ENCODE data around the gene C1orf116.

Gene C1orf116

DNA sequence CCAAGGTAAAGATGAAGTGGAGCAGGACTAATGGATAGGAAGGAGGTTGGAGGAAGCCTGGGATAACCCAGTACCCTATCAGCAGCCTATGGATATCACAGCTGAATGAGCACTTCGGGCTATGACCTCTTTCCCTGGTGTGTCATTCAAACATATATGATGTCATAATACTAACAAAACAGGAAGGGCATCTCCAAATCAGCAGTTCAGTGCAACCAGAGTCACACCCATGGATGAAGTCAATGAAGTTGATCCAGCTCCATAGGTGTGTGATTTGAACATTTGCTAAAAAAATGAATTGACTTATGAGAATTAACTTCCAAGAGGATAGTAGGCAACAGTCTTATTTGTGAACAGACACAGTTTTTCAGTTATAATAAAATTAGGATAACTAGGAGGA lies 1.7 kb upstream of the C1orf116 start:
- DNase-seq: peak; percentile 43

DNA sequence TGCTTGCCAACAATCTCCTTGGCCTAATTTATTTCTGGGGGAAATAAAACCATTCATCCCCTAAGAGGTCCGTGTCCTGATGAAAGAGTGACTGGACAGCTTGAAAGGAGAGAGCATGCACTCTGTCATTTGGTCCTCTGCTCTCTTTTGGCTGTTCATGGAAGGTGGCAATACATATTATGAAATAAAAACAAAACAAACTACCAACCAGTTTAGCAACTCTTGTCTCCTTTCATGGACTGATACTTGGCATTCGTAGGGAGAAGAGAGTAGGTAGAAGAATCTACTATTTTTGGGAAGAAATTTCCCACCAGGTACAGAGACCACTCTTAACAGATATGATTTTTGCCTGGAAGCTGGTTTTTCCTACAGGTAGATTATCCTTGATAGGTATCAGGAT lies 746 bp upstream of the C1orf116 start:
- no peak for DNase-seq

DNA sequence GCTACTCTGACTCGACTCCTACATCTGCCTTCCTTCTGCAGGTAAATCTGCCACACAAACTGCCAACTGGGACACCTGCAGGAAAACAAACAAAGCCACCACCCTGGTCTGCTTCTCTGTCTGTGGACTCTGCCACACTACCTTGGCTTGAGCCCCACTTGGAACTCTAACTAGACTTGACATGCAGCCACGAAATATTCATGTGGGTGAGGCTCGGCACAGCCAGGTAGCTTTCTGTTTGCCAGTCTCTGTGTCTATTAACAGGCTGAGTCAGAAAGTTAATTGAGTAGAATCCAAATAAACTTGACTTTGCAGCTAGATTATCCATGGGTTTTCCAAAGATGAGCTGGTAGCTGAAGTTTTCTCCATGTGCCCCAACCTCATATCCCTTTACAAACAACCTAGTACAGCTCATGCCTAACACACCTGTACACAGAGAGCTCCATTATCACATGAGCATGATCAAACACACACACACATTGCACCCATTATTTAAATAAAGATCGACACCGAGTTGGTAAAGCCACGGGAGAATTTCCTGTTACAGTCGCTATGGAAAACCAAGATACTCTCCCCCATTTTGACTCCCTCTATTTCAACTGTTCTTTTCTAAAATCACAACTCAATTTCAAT lies 808 bp downstream of the C1orf116 start:
- no peak for DNase-seq

DNA sequence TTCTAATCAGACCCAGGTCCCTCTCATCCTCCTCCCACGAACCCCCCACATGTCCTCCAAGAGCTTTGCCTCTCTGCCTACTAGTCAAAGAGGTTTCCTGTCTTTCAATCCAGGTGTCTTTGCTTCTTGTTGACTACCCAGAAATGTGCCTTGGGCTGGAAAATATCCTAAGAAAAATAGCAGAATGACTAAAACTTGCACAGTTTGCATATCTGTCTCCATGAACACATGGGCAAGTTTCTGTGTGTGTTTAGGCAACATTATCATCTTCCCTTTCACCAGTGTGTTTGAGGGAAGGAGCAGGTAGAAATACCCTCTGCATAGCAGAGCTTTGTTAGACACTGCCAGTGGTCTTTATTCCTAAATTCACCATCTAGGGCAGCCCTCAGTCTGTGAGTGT lies 1.5 kb downstream of the C1orf116 start:
- DNase-seq: no peak

DNA sequence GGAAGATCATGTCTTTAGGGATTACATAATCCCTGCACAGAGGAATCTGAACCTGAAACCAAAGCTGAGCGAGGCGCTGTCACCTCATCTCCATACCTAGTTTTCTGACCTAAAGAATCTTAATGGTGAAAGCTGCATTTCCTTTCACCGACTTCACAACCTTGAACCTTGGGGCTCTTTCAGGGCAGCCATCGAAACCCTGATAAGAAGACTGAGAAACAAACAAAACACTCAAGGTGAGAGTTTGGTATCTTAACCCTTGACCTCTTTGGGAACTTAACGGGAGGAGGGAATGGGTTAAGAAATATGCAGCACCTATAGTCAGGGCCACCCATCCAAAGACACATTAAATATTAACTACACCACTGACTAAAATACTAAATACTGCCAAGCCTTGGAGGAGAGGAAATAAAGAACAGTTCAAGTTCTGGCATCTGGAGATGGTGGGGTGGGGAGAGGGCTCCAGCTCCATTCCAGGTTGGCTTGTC lies 2.0 kb downstream of the C1orf116 start:
- no peak for DNase-seq

DNA sequence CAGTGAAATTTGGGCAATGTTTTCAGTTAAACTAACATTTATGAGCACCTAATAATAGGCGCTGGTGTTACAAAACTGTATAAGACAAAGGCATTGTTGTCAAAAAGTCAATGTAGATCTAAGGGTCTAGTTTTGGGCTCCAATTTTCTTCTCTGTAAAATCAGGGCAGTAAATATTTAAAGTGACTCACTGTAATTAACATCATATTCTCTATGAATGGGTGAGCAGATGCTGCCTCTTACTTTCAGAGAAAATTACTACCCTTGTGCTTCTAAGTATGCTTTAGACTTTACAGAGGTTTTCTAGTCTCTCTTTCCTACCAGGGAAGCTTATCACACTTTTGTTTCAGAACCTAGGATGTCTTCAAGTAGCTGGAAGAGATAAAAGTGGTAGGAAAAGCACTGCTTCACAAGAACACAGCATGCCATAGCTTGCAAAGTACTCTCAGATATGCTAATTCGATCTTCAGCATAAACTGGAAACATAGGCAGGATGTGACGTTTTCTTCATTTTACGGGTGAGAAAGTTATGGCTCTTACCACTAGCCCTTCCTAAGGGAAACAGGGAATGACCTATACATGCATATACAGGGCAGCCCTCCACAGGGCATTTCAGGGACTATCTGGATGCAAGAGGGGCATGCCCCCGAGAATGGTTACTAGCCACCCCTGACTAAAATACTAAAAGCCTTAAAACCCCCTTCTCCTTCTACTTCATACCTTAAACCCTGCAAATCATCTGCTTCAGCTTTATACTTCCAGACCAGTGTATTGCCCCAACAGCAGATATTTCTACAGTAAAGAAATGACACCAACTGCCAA lies 2.6 kb downstream of the C1orf116 start:
- DNase-seq: no peak

DNA sequence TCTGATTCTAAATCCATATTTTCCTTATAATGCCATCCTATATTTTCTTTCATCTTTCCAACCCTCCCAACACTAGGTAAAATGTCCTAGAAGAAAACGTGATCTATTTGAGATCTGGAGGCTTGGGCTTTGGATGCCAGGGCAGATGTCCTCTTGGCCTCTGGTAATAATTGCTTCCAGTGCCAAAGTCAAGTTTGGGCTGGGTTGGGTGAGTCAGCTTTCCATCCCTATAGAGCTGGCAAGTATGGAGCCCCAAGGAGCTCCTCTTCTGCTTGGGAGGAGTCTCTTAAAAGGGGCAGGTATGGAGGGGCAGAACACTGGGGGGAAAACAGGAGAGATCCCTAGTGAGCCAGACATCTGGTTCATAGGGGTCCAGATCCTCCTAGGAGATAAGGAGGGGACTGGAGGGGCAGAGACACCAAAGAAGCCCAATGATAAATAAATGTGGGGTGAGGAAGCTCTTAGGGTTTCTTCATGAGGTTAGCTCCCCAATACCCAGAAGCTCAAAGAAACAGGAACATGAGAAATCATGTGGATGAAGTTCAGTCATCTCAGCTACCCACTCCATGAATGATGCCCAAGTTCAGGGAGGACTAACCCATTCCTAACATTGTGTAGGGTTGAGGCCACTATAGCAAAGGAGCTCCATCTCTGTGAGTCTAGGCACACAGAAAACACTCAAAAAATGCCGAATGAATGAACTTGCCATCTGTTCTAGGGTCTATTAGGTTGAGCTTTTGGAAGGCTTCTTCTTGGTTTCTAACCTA lies 3.5 kb downstream of the C1orf116 start:
- DNase-seq: peak; percentile 46

DNA sequence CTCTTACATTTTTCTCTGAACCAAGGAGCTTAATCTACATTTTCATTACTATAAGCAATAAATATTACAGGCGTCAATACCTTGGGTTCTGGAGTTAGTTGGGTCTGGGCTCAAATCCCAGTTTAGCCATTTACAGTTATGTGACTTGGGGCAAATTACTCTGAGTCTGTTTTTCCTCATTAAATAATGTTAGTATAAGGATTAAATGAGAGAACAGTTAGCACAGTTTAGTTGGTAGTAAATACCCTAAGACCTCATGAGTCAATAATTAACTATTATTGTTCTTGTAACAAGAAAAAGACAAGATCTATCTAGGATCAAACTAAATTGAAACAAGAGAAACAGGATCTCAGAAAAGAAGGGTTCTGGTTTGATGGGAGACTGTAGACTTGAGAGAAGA lies 4.6 kb downstream of the C1orf116 start:
- no peak for DNase-seq

DNA sequence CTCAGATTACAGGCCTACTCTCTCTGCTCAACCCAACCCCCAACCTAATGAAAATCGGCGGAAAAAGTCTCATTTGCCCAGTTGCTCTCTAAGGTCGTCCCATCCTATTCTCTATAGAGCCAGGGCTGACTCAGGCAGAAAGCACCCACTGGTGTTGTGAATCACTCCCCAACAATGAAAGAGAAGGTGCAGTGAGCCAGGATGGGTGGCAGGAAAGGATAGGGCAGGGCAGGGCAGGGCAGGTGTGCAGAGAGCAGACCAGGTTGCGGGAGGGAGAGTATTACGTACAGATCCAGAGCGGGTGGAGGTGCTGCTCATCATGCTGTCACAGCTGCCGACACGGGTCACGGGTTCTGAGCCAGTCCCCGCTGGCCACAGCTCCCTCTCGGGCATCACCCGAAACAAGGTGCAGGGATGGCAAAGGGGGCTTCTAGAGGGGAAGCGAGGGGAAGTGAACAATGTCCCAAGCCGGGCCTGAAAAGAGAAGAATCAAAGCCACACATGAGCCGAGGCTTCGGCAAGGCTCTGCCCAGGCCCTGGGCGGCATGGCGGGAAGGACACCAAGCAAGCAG lies 5.3 kb downstream of the C1orf116 start:
- DNase-seq: no peak

DNA sequence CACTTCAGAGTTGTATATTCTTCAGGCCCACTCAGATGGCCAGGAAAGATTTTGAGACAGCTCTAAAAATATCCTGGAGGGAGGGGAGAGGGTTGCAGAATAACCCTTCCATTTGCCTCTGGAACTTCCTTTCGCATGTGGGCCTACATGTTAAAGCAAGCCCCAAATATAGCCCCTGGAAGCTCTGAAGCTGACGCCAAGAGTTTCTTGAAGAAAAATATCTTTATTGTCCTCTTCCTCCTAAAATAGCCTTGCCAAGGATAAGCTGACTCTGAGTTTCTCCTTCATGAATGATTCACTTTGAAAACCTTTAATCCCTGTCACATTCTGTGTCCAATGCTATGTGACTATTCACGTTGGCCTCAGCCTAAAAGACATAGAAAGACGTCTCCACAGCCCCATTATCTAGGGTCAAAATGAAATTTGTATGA lies 6.4 kb downstream of the C1orf116 start:
- DNase-seq: no peak

DNA sequence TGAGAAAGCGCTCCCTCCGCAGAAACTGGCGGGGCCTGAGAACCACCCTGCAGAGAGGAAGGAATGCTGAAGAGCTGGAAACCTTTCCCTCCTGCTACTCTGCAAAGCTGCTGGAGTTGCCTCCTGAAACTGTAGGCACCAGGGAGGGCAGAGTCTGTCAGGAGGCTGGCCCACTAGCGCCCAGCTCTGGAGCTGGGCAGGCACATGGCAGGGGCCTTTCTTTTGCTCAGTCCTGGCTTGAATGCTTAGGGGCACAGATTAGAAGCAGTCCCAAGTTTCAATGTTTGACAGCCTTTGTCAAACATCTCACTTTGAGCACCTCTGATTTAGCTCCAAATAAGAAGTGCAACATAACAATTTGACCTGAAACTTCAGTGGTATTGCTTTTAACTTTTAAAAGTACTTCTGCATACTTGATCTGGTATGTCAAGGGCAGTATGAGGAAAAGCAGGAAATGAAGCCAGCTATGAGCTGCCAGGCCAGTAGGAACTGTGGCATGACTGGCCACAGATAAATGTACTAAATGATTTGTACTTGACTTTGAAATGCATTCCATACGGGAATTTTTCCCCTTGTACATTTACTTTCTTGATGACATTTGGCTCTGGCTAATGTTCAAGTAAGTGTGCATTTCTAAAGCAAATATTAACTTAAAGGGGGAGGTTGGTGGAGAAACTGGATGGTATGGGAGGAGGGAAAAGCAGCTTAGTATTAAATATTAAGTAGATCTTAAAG lies 7.2 kb downstream of the C1orf116 start:
- peak; percentile 54 for DNase-seq

DNA sequence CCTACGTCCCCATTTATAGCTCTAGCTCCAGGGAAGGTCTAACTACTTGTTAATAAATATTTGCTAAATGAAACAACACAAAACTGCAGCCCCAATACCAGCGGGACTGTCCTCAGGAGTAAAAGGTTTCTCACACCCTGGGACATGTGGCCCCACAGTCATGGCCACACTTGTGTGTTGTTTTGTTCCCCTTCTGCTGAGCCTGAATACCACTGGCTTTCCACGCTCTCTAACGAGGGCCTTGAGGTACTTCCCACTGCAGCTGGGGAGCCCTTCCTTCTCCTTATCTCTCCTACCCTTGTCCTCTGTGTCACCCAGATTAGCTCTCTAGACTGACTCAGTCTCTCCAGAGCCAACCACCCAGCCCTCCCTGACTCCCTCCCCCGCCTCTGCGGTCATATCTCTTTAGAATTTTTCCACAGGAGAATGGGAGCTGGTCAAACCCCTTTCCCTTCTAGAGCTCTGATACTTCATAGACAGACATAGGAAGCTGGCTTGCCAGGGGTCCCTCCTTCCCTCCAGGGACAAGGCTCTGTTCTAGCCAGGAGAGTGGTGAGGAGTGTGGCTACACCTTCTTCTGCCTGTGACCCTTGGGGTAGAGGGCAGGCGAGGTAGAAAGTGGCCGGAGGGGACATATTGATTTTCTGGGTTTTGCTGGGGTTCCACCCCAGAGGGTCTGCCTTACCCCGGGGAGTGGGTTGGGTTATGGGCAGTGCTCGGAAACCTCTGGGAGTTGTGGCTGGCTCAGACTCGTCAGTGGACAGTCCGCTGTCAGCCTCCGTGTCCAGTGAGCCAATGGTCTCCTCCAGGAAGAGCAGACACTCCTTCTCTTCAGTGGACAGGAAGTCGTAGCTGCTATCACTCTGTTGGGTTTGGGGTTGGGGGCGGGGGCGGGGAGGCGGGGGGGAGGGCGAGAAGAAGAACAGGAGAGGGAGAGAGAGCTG lies 8.1 kb downstream of the C1orf116 start:
- DNase-seq: peak; percentile 59

DNA sequence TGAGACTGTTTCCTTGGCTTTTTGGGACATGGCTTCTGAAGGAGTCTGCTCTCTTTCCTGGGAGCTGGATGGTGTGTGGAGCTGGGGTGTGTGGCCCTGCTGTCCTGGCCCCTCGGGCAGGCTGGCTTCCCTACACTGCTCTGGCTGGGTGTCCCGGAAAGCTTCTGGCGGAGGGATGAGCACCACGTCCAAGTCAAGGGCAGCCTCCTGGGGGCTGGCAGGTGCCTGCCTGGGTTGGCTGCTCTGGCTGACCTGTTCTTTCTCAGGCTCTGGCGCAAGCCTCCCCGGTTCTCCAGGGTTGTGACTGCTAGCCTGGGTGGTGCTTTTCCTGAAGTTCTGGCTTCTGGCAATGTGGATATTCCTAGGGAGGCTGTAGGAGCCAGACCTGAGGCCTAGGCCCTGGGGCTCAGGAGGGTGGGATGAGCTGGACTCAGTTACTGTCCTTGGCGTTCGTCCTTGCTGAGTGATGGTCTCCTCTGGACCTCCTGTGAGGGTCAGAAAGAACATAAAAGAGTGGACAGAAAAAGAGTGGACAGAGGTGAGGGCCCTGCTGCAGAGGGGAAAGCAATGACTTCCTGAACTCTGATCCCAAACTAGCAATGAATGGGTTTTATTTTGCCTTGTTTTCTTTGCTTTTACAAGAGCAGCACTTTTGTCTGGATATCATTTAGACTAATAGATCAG lies 9.4 kb downstream of the C1orf116 start:
- DNase-seq: no peak

DNA sequence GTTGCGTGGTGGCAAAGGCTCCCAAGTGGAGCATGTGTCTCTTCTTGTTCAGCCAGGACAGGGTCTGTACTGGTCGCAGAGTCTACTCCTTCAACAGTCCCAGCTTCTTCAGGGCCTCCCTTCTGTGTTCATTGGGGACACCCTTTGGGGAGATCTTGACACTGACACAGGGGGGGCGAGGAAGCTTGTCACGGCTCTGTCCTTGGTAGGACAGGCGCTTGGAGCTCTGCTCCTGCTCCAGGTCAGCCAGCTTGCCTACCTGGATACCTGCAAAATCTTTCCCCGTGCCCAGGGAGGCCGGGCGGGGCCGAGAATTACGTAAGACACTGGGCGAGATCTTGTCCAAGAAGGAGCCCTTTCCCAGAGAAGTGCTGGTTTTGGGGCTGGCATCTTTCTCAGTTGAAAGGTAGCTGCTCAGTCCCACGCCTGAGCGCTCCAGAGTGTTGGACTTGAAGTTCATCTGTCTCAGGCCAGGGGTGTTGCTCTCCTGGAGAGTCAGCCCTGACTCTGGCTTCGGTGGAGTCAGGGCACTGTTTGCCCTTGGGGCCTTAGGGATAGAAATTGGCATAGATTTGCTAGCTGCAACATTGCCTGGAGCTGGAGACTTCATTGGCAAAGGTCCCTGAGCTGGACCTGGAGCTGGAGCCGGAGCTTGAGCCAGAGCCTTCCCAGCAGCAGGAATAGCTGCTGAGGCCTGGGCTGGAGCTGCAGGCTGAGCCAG lies 10.5 kb downstream of the C1orf116 start:
- no peak for DNase-seq

DNA sequence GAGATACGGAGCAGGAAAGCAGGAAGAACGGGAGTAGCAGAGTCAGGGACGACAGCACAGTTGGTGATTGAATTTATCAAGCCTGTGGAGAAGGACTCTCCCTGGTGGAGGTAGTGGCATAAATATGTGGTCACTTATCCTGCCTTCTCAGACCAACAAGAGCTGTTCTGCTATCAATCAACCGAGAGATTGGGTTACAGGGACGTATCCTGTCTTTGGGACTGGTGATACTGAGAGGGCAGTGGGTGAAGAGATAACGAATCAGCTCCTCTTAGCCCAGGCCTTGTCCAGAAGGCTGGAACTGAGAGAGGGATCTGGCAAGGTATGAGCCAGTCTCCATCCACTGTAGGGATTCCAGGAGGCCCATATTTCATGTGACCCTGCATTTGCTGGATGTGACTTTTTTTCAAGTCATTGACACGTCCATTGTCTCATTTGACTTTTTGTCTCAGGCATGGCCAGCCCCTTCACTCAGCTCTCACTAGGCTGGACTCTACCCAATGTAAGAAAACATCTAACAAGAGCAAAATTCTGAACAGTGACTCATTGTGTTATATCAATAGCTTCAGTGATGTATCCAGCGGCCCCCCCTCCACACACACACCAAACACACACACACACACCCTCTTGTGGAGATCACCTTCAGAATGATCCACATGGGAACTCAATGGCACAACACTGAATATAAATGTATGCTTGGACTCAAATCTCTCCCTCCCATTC lies 11.3 kb downstream of the C1orf116 start:
- no peak for DNase-seq

DNA sequence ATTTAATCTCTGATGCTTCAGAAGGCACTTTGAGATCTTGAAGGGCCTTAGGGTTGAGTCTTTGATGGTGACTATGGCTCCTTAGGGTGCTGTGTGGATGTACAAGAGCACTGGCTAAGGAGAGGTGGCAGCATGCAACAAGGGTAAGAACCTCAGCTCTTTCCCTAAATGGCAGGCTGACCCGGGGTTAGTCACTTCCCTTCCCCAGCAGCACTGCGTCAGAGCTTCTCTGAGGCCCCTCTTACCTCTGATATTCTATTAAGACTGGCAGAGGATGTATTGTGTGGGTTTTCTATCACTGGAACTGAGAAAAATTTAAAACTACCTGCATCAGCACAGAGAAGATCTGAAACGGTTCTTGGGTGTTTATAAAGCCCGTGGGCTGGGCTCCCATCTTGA lies 11.8 kb downstream of the C1orf116 start:
- DNase-seq: peak; percentile 46

DNA sequence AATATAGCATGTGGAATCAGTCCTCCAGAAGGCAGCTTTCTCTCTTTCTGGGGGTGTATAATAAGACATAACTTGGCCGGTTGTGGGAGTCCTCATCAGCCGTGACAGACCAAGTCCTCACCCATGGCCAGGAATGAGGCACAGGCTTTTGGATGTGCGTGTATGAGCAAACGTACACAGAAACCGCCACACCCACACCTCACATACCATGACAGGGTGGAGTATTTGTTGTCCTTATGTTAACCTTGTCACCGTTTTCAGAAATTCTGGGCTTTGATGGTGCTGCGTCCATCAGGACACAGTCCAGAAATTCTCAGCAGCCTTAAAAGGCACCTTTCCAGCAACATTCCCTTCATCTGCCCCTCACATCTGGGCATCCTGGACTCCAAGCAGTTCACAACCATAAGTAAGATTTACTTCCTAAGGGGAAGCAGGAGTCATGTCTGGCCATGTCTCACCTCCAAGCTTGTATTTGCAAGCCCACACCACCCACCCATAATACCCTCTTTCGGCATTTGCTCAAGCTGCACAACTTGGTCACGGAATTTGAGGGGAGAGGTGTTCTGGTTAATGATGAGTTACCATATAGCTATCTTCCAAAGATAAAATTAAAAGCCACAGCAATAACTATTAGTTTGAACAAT lies 12.4 kb downstream of the C1orf116 start:
- no peak for DNase-seq

DNA sequence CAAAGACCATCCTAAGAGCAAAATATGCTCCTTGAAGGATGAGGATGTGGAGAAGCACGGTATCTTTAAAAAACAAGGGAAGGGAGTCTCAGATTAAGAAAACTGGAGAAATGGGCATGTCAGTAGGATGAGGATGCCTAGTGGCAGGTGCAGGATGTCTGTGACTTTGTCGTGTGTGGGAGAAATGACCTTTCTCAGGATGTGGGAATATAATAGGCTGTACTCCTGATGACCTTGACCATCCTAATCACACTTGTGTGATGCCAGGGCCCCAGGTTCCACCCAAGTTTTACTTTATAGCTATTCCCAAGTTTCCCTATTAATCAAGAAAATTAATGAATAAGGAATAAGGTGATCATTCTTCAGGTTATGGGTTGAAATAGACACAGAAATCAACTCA lies 12.9 kb downstream of the C1orf116 start:
- no peak for DNase-seq

DNA sequence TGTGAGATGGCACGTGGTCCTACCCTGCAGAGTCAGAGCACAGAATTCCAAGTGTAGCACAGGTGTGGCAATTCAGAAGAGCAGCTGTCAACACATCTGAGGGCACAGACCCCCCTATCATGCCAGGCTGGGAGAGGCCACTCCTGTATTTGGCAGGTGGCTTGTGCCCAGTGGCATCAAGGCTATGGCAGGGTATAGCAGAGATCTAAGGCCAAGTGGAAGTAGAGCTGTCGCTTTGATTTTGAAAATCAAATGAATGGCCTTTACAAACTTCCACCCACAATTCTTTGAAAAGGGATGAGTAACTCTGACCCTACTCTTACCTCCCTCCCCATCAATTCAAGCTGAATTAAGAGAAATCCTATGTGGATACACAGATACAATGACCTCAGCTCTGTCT lies 13.4 kb downstream of the C1orf116 start:
- DNase-seq: no peak

Data from inflammatory macrophage treated with lipopolysaccharide for 4 hours (primary cell).